LNCaP clone FGC (cell line): Measurements from ENCODE around the gene ZMIZ2.

Experiments used
- DNase-seq: peaks from one replicate; pipeline ENCODE4 v3.0.0-alpha.2; 2011; ENCODE audit warnings: low read depth
- H3K4me3 ChIP-seq: 2 replicates; pipeline ENCODE4 v1.5.1; 2011; ENCODE audit warnings: mild to moderate bottlenecking, low read depth, low read length, control low read depth
- TF ChIP-seq, protein P1 (sequence below): IDR thresholded peaks from 2 replicates; pipeline ENCODE4 v1.5.1; 2012; ENCODE audit warnings: mild to moderate bottlenecking; ENCODE audit not compliant: control insufficient read depth, insufficient read depth; ENCODE audit errors: extremely low read depth

ZMIZ2 gene

DNA sequence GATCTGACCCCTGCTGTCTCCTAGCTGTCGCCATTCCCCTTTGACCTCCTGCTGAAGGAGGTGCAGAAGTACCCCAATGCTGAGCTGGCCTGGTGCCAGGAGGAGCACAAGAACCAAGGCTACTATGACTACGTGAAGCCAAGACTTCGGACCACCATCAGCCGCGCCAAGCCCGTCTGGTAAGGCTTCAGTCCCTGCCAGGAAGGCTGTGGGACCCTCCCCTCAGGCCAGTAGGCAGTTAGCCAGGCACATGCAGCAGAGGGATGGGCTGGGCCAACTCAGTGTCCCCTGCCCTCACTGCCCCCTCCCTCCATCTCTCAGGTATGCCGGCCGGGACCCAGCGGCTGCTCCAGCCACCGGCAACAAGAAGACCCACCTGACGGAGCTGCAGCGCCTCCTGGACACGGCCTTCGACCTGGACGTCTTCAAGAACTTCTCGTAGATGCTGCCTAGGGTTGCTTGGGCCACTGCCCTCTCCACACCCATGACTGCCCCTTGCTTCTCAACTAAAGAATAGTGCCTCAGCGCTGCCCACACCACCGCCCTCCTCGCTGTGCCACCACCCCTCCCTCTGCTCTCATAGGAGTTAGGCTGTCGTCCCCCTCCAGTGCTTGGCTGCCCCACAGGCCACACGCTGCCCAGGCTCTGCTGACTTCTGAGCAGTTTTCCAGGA, 41.0 kb upstream of the ZMIZ2 start:
- no peak for DNase-seq
- H3K4me3 ChIP-seq = no peak overlapping the region
- TF ChIP-seq, protein P1, sequence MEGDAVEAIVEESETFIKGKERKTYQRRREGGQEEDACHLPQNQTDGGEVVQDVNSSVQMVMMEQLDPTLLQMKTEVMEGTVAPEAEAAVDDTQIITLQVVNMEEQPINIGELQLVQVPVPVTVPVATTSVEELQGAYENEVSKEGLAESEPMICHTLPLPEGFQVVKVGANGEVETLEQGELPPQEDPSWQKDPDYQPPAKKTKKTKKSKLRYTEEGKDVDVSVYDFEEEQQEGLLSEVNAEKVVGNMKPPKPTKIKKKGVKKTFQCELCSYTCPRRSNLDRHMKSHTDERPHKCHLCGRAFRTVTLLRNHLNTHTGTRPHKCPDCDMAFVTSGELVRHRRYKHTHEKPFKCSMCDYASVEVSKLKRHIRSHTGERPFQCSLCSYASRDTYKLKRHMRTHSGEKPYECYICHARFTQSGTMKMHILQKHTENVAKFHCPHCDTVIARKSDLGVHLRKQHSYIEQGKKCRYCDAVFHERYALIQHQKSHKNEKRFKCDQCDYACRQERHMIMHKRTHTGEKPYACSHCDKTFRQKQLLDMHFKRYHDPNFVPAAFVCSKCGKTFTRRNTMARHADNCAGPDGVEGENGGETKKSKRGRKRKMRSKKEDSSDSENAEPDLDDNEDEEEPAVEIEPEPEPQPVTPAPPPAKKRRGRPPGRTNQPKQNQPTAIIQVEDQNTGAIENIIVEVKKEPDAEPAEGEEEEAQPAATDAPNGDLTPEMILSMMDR = no peak

DNA sequence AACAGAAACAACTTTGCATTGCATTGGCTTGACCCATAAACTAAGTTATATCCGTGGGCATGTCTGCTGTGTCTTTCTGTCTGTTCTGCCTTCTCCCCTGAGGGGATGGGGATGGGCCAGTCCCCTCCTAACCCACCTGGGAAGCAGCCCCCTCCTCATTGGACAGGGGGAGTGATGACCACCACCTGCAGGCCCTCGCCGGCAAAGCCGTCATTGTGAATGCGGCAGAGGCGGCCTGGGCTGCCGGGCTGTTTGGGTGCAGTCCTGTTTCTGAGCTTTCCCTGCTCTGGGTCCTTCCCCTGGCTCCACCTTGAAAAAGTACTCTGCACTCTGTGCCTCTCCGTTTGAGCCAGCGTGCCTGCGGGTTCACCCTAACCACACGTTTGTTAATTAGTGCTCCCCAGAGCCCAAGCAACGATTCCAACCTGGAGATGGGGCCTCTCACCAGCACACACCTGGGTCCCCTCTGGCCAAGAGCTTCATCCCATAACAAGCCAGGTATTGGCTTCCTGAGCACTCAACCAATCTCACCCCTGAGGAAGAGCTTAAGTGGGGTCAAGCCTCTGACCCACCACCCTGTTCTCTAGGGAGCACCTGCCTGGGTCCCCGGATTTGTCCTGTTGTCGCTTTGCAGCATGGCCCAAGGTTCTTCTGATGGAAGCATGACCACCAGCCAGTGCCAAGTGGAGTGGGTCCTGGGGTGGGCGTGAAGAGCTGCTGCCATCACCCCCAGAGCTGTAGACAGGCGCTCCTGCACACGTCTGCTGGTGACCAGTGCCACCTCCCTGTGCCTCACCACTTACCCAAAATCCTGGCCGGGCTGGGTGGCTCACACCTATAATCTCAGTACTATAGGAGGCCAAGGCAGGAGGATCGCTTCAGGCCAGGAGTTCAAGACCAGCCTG, 39.4 kb upstream of the ZMIZ2 start:
- no peak overlapping the region for H3K4me3 ChIP-seq

GRCh38 chr7:44709945-44710596, 38.6 kb upstream of the ZMIZ2 start:
- TF ChIP-seq, protein P1 = no peak
- no peak overlapping the region for H3K4me3 ChIP-seq
- DNase-seq = no peak

More for the DNA sequence above, 39.4 kb upstream of the ZMIZ2 start:
- TF ChIP-seq, protein P1 = no peak
- DNase-seq = no peak

- TF ChIP-seq, protein P1 = no peak
- no peak overlapping the region for H3K4me3 ChIP-seq
- no peak for DNase-seq
Observed at GRCh38 chr7:44711528-44711927, 37.1 kb upstream of the ZMIZ2 start.

- no peak for DNase-seq
- no peak overlapping the region for H3K4me3 ChIP-seq
- TF ChIP-seq, protein P1 = no peak
Observed at GRCh38 chr7:44712012-44712411, 36.6 kb upstream of the ZMIZ2 start.

- no peak overlapping the region for H3K4me3 ChIP-seq
- no peak for DNase-seq
- TF ChIP-seq, protein P1 = no peak
Observed at GRCh38 chr7:44713141-44713540, 35.5 kb upstream of the ZMIZ2 start.
